ENCODE data around the gene MYADML2.

The MYADML2 gene

DNA sequence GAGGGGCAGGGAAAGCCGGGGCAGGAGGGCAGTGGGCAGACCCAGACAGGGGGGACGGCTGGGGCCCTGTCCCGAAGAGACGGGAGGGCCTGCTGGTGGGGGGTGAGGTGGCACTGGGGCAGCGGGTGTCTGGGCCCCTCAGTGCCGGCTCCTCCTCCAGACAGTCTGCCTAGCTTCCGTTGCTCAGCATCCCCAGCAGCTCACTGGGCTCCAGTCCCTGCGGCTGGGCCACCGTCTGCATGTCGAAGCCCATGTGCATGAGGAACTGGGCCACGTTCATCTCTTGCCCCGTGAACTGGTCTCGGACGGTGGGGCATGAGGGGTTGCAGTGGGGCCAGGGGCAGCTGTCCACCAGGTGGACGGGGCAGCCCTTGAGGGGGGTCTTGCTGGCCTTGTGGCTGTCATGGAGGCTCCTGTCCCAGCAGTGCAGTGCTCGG is 5.8 kb upstream of the MYADML2 start:
- Histone ChIP-seq H3K23ac (ENCODE audit: low read length) (no peak overlapping the region), H3K4ac (ENCODE audit: low read depth, low read length) (no peak overlapping the region), H4K8ac (ENCODE audit: low read depth, low read length) (no peak overlapping the region), H3K18ac (ENCODE audit: low read length) (no peak overlapping the region), H2BK15ac (replicated peaks; ENCODE audit: low read depth) (no peak overlapping the region), H3K36me3 (ENCODE audit: control insufficient read depth, insufficient read depth, low read length) (no peaks in the 10 kb centered on the region), H3K27me3 (ENCODE audit: insufficient read depth, low read length, poor library complexity) (no peaks in the 10 kb centered on the region), H3K56ac (ENCODE audit: low read length) (no peak overlapping the region), H3K27ac (ENCODE audit: low read depth, low read length) (no peak overlapping the region), H3K79me1 (ENCODE audit: low read length) (no peaks in the 10 kb centered on the region), H2AK5ac (ENCODE audit: low read length) (no peak overlapping the region), H3K9ac (ENCODE audit: low read length) (no peak overlapping the region), H2BK5ac (ENCODE audit: low read length) (no peak overlapping the region), H3K4me1 (ENCODE audit: control insufficient read depth, low read depth, low read length) (no peaks in the 10 kb centered on the region), H4K5ac (ENCODE audit: low read length) (no peak overlapping the region), H3K4me2 (ENCODE audit: low read length) (no peak overlapping the region), H3K4me3 (ENCODE audit: low read length) (no peak overlapping the region), H2BK120ac (ENCODE audit: low read depth, low read length) (no peak overlapping the region), H3K79me2 (ENCODE audit: control insufficient read depth, insufficient read depth, low read length) (no peaks in the 10 kb centered on the region)
- DNase-seq: no peak
- WGBS (ENCODE audit: extremely low coverage, insufficient coverage, low lambda C conversion rate): no CpG with 5 or more reads among the region's 16 CpGs

- H4K5ac ChIP-seq (ENCODE audit: low read length): no peak overlapping the region
- H4K8ac ChIP-seq (ENCODE audit: low read depth, low read length): no peak overlapping the region
- H3K23ac ChIP-seq (ENCODE audit: low read length): no peak overlapping the region
- no peak overlapping the region for H2BK5ac ChIP-seq (ENCODE audit: low read length)
- DNase-seq: no peak
- H3K4me3 ChIP-seq (ENCODE audit: low read length): no peak overlapping the region
- no peaks in the 10 kb centered on the region for H3K79me1 ChIP-seq (ENCODE audit: low read length)
- H3K18ac ChIP-seq (ENCODE audit: low read length): no peak overlapping the region
- H3K4me1 ChIP-seq (ENCODE audit: control insufficient read depth, low read depth, low read length): no peaks in the 10 kb centered on the region
- no peaks in the 10 kb centered on the region for H3K27me3 ChIP-seq (ENCODE audit: insufficient read depth, low read length, poor library complexity)
- H3K36me3 ChIP-seq (ENCODE audit: control insufficient read depth, insufficient read depth, low read length): no peaks in the 10 kb centered on the region
- no peak overlapping the region for H3K56ac ChIP-seq (ENCODE audit: low read length)
- no peak overlapping the region for H3K27ac ChIP-seq (ENCODE audit: low read depth, low read length)
- no CpG with 5 or more reads among the region's 13 CpGs for WGBS (ENCODE audit: extremely low coverage, insufficient coverage, low lambda C conversion rate)
- no peak overlapping the region for H3K9ac ChIP-seq (ENCODE audit: low read length)
- H2BK15ac ChIP-seq (replicated peaks; ENCODE audit: low read depth): no peak overlapping the region
- H3K79me2 ChIP-seq (ENCODE audit: control insufficient read depth, insufficient read depth, low read length): no peaks in the 10 kb centered on the region
- no peak overlapping the region for H2BK120ac ChIP-seq (ENCODE audit: low read depth, low read length)
- H3K4ac ChIP-seq (ENCODE audit: low read depth, low read length): no peak overlapping the region
- no peak overlapping the region for H3K4me2 ChIP-seq (ENCODE audit: low read length)
- H2AK5ac ChIP-seq (ENCODE audit: low read length): no peak overlapping the region
Observed at GRCh38 chr17:81951785-81952684, 5.0 kb upstream of the MYADML2 start.

DNA sequence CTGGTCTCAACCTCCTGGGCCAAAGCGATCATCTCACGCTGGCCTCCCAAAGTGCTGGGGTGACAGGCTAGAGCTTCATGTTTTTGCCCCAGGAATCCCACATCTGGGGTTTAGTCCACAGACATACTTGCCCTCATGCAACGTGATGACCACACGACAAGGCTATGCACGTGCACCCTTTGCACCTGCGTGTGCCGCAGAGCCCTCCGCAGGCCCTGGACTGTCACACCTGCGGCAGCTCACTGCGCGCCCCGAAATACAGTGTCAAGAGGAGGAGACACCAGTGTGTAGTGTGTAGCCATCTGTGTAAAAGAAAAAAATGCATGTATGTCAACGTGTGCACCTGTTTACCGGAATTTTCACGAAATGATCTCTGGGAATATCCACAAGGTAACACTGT is 3.5 kb upstream of the MYADML2 start:
- no CpG with 5 or more reads among the region's 15 CpGs for WGBS (ENCODE audit: extremely low coverage, insufficient coverage, low lambda C conversion rate)
- Histone ChIP-seq H3K27ac (ENCODE audit: low read depth, low read length) (no peak overlapping the region), H3K9ac (ENCODE audit: low read length) (no peak overlapping the region)

GRCh38 chr17:81948635-81949378 is 1.8 kb upstream of the MYADML2 start:
- no peak overlapping the region for H3K56ac ChIP-seq (ENCODE audit: low read length)
- H2BK15ac ChIP-seq (replicated peaks; ENCODE audit: low read depth): no peak overlapping the region
- H2AK5ac ChIP-seq (ENCODE audit: low read length): no peak overlapping the region
- no peak overlapping the region for H3K23ac ChIP-seq (ENCODE audit: low read length)
- H3K79me1 ChIP-seq (ENCODE audit: low read length): no peaks in the 10 kb centered on the region
- no peak overlapping the region for H3K18ac ChIP-seq (ENCODE audit: low read length)
- H3K9ac ChIP-seq (ENCODE audit: low read length): no peak overlapping the region
- WGBS (ENCODE audit: extremely low coverage, insufficient coverage, low lambda C conversion rate): no CpG with 5 or more reads among the region's 17 CpGs
- H3K4me2 ChIP-seq (ENCODE audit: low read length): no peak overlapping the region
- no peaks in the 10 kb centered on the region for H3K4me1 ChIP-seq (ENCODE audit: control insufficient read depth, low read depth, low read length)
- no peaks in the 10 kb centered on the region for H3K27me3 ChIP-seq (ENCODE audit: insufficient read depth, low read length, poor library complexity)
- DNase-seq: no peak
- H4K5ac ChIP-seq (ENCODE audit: low read length): no peak overlapping the region
- H2BK5ac ChIP-seq (ENCODE audit: low read length): no peak overlapping the region
- no peak overlapping the region for H3K4ac ChIP-seq (ENCODE audit: low read depth, low read length)
- no peaks in the 10 kb centered on the region for H3K79me2 ChIP-seq (ENCODE audit: control insufficient read depth, insufficient read depth, low read length)
- H3K27ac ChIP-seq (ENCODE audit: low read depth, low read length): no peak overlapping the region
- H2BK120ac ChIP-seq (ENCODE audit: low read depth, low read length): no peak overlapping the region
- no peak overlapping the region for H3K4me3 ChIP-seq (ENCODE audit: low read length)
- H4K8ac ChIP-seq (ENCODE audit: low read depth, low read length): no peak overlapping the region
- H3K36me3 ChIP-seq (ENCODE audit: control insufficient read depth, insufficient read depth, low read length): no peaks in the 10 kb centered on the region

More for the DNA sequence above, 3.5 kb upstream of the MYADML2 start:
- Histone ChIP-seq H4K8ac (ENCODE audit: low read depth, low read length) (no peak overlapping the region), H3K79me1 (ENCODE audit: low read length) (no peaks in the 10 kb centered on the region), H2BK15ac (replicated peaks; ENCODE audit: low read depth) (no peak overlapping the region), H3K36me3 (ENCODE audit: control insufficient read depth, insufficient read depth, low read length) (no peaks in the 10 kb centered on the region), H2BK5ac (ENCODE audit: low read length) (no peak overlapping the region), H2AK5ac (ENCODE audit: low read length) (no peak overlapping the region), H3K27me3 (ENCODE audit: insufficient read depth, low read length, poor library complexity) (no peaks in the 10 kb centered on the region), H3K4me3 (ENCODE audit: low read length) (no peak overlapping the region), H4K5ac (ENCODE audit: low read length) (no peak overlapping the region), H3K18ac (ENCODE audit: low read length) (no peak overlapping the region), H3K23ac (ENCODE audit: low read length) (no peak overlapping the region), H3K4me1 (ENCODE audit: control insufficient read depth, low read depth, low read length) (no peaks in the 10 kb centered on the region), H3K4ac (ENCODE audit: low read depth, low read length) (no peak overlapping the region), H3K79me2 (ENCODE audit: control insufficient read depth, insufficient read depth, low read length) (no peaks in the 10 kb centered on the region), H3K56ac (ENCODE audit: low read length) (no peak overlapping the region), H2BK120ac (ENCODE audit: low read depth, low read length) (no peak overlapping the region), H3K4me2 (ENCODE audit: low read length) (no peak overlapping the region)
- no peak for DNase-seq

DNA sequence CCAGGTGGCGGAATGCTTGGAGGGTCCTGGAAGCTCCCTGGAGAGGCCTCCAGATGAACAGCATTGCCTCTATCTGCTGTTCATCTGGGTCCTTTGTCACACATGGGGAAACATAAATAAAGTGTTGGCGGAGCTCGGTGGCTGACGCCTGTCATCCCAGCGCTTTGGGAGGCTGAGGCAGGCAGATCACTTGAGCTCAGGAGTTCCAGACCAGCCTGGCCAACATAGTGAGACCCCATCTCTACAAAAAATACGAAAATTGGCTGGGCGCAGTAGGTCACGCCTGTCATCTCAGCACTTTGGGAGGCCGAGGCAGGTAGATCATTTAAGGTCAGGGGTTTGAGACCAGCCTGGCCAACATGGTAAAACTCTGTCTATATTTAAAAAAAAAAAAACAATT is 2.2 kb downstream of the MYADML2 start:
- Histone ChIP-seq H2BK120ac (ENCODE audit: low read depth, low read length) (no peak overlapping the region), H3K4me1 (ENCODE audit: control insufficient read depth, low read depth, low read length) (no peaks in the 10 kb centered on the region), H3K27ac (ENCODE audit: low read depth, low read length) (no peak overlapping the region), H3K36me3 (ENCODE audit: control insufficient read depth, insufficient read depth, low read length) (no peaks in the 10 kb centered on the region), H3K4ac (ENCODE audit: low read depth, low read length) (no peak overlapping the region), H3K18ac (ENCODE audit: low read length) (no peak overlapping the region), H3K27me3 (ENCODE audit: insufficient read depth, low read length, poor library complexity) (no peaks in the 10 kb centered on the region), H3K56ac (ENCODE audit: low read length) (no peak overlapping the region), H3K23ac (ENCODE audit: low read length) (no peak overlapping the region), H4K5ac (ENCODE audit: low read length) (no peak overlapping the region), H2BK15ac (replicated peaks; ENCODE audit: low read depth) (no peak overlapping the region), H3K4me3 (ENCODE audit: low read length) (no peak overlapping the region), H4K8ac (ENCODE audit: low read depth, low read length) (no peak overlapping the region), H3K79me2 (ENCODE audit: control insufficient read depth, insufficient read depth, low read length) (no peaks in the 10 kb centered on the region), H2BK5ac (ENCODE audit: low read length) (no peak overlapping the region), H3K4me2 (ENCODE audit: low read length) (no peak overlapping the region), H3K79me1 (ENCODE audit: low read length) (no peaks in the 10 kb centered on the region), H2AK5ac (ENCODE audit: low read length) (no peak overlapping the region), H3K9ac (ENCODE audit: low read length) (no peak overlapping the region)
- WGBS (ENCODE audit: extremely low coverage, insufficient coverage, low lambda C conversion rate): no CpG with 5 or more reads among the region's 9 CpGs
- DNase-seq: no peak
